DMS53 (cell line): ENCODE data around the gene RASAL2.

Experiments
- DNase-seq: peaks from one replicate; lab custom pipeline; 2025; lab: John Stamatoyannopoulos, UW

The RASAL2 gene

GRCh38 chr1:178093951-178094738 lies at the start of gene RASAL2:
Gene RASAL2 (plus strand): TSS chr1:178094104. CDS start chr1:178094493, 389 bp downstream.
- DNase-seq = peak; percentile 80

DNA sequence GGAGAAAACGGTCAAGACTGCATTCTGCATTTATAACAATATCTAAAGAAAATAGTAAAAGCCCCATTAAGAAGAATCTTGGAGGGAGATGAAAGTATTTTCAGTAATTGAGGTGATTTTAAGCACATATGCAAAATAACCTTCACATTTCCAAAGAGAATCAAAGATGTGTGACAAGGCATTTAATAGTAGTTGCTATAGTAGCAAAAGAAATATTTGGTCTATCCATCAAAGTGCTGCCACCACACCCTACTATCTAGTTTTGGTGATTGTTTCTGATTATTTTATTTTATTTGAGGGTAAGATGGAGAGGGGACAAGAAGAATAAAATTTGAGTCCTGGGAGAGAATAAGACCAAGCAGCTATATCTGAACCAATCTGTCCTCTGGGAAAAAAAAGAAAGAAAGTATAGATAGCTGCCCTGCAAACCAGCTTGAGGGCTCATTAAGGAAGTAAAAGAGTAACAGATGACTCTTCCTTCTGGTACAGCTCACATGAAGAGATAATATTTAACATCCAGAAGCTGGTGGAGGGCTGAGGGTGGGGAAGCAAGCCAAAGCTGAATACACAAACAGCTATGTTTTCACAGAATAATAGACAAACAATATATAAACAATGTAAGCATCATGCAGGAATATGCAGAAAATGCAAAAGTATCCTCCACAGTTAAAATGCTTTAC lies 47.2 kb upstream of the RASAL2 start:
- no peak for DNase-seq

DNA sequence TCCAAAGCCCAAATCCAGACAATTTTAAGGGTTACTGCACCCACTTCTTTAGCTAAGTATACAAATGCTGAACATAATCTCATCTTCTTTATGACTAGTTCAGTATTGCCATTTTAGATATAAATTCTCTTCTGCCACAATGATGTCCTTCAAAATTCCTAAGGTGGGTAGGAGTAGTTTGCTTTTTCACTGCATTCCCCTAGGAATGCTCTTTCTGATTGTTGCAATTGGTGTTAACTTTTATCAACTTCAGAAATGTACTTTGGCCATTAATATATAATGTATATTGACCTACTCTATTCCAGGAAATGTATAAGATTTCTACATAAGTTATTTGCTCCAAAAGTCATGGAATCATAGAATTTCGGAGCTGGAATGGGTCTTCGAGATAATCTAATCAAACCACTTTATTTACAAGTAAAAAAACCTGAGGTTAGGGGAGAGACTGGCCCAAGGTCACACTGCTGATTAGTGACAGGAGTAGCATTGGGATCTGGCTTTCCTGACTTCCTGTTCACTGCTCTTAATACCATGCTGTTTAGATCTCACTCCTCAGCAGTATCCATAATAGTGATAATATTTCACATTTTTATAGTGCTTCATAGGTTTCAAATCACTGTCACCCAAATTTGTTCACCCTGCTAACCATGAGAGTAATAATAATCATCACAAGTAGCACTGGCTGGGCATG lies 46.4 kb upstream of the RASAL2 start:
- no peak for DNase-seq

GRCh38 chr1:178048426-178048825 lies 45.5 kb upstream of the RASAL2 start:
- DNase-seq = no peak

DNA sequence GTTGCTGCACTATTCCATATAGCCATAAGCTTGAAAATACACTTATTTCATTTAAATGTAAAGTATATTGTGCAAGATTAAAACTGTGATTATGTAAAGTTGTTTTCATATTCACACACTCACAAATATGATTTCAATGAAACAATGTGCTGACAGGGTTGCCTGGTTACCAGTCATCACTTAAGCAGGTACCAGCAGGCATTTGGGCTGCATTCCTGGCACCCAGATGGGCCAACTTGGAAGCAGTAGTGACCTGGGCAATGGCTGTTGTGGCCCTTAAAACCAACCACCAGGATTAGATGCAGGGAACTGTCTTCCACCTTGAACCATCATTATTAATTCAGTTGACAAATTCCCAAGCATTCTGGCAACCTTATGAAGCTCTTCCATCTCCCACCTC lies 45.0 kb upstream of the RASAL2 start:
- DNase-seq = no peak

DNA sequence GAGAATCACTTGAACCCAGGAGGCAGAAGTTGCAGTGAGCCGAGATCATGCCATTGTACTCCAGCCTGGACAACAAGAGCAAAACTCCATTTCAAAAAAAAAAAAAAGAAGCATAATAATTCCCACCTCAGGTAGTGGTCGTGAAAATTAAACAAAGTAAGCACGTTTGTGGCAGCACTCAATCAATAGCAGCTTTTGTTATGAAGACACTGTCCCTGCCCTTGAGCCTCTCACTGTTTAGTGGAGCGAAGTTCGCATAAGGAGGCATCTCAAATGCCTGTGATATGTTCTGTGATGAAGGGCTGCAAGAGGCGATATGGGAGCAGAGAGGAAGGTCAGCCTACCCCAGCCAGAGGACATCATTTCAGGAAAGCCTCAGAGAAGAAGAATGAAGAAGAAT lies 43.8 kb upstream of the RASAL2 start:
- DNase-seq = no peak

GRCh38 chr1:178051071-178051470 lies 42.8 kb upstream of the RASAL2 start:
- DNase-seq = no peak

DNA sequence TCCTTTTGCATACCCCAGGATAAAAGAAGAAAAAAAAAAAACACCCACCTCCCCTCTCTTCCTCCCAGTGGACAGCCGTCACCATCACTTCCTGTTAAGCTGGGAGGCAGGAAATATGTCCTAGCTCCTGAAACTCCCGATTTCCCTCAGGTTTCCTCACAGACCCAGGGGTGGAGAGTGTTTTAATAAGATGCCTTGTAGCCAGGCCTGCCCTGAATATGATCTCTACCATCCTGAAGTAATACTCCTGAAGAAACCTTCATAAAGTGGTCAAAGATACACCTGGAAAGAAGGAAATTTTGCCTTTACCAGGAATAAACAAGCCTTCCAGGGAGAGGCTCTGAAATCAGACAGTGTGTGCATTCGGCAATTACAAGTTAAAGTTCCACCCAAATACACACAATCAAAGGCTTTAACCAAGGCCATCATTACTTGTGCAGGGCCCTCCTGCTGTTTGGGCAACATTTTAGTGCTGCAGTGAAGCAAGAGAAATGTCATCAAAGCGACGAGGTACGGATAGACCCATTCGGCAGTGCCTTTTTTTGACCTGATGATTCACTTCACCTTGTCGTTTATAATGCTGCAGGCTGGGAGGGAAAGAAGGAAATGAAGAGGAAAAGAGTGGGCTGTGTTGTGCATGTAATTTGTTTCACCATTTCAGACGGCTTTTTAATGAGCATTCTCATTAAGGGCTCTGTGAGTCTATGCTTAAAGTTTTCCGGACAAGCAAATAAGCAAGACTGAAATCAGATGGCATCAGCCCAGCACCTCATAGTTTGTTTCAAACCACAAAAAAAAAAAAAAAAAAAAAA lies 41.0 kb upstream of the RASAL2 start:
- peak; percentile 10 for DNase-seq

GRCh38 chr1:178055093-178055492 lies 38.8 kb upstream of the RASAL2 start:
- peak; percentile 66 for DNase-seq

GRCh38 chr1:178055779-178056471 lies 38.0 kb upstream of the RASAL2 start:
- DNase-seq = no peak

DNA sequence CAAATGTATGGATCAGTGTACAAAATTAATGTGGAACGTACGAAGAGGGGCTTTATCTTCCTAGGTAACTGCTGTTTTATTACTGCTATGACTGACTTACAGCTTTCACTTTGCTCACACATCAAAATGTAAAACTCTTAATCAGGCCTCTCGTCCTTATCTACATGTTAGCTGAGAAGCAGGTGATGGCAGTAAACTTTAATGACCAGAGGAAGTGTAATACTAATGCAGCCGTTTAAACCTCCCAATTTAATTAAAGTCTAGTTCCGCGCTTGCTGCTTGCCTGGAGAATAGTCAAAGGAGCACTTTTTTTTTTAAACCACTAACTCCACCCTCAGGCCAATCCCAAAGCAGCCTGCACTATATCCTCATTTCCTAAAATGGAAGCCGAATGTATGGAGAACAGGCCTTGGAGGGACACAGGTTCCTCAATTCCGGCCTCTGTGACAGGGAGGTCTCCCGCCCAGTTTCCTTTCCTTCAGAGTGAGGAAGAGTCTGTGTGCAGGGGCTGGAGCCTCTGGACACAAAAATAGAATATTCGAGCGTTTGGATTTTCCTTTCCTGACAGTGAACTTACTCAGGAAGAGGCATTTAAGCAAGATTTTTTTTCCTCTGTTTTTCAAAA lies 36.7 kb upstream of the RASAL2 start:
- DNase-seq = no peak

DNA sequence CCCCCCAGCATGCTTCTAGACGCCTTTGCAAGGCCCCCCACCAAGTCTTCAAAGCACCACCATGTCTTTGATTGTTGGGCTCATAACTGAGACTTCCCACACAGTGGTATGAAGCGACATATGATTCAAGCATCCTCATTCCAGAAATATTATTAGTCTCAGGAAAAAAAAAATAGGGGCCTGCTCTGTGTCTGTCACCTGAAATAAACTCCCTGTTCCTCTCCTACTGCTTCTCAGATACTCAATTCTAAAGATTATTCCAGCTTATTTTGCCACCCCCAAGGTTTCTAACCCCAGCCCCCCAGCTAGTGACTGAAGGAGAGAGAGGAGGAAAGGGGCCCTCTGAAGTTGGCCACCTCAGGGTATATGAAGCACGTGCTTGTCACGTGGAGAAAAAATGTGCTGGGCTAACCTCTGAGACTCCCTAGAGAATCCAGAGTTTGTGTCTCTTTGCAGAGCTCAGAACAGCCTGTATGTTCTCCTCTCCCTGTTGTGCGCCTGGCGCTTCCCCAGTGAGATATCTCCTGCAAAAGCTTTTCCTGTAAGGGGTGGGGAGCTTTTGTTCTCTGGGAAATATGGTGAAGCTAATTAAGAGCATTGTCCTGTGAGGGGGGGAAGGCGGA lies 35.9 kb upstream of the RASAL2 start:
- no peak for DNase-seq

DNA sequence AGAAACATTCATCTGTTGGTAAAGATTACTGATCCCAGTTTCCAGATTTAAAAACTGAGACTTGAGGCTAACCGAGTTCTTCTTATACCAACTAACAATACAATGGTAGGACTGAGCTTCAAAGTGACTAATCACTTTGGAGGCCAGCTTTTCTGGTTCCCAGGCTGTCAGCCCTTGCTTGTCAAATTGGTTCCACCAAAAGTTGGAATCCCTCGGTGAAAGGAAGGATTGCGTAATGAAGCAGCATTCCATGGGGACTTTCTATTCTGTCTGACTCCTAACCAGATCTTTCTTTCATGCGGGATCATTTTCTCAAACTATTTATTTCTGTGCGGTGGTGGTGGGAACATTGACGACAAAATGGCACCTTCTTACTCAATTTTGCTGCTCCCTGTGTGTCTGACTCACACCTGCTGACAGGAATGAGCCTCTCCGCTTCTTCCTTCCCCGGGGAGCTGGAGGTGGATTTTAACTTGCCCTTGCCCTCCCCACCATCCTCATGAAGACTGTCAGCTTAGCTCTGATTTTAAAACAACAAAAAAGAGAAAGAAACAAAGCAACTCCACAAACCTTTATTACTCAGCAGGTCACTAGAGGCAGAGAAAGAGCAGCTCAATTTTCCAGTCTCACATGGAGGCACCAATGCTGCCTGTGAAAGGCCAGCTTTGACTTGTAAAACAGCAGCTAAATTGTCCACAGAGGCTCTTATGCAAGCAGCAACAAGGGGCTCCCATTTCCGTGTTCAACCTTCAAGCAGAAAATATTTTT lies 32.9 kb upstream of the RASAL2 start:
- DNase-seq = no peak

DNA sequence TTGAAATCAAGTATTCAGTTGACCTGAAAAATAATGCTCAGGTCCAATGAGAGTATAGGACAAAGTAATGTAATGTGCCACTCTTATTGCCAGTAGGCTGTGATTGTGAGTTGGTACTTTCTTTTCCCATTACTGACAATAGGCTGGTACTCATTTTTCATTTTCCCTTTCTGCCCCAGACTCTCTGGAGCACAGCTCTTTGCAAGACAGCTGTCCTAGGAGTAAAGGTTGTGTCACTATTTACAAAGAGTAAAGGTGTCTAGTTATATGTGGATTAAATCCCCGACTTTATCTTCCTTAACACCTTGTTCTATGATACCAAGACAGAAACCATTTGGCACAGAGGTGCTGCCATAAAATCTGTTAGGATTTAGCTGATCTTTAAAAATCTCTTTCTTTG lies 32.3 kb upstream of the RASAL2 start:
- no peak for DNase-seq

GRCh38 chr1:178064191-178064821 lies 29.6 kb upstream of the RASAL2 start:
- no peak for DNase-seq

DNA sequence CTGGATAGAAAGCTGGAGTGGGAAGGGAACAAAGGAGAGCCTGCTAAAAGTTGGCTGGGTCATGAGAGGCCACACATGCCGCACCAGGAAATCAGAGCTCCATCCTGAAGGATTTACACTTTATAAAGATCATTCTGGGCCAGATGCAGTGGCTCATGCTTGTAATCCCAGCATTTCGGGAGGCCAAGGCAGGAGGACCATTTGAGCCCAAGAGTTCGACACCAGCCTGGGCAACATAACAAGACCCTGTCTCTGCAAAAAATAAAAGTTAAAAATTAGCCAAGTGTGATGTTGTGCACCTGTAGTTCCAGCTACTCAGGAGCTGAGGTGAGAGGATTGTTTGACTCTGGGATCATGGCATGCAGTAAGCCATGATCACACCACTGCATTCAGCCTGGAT lies 28.7 kb upstream of the RASAL2 start:
- no peak for DNase-seq

DNA sequence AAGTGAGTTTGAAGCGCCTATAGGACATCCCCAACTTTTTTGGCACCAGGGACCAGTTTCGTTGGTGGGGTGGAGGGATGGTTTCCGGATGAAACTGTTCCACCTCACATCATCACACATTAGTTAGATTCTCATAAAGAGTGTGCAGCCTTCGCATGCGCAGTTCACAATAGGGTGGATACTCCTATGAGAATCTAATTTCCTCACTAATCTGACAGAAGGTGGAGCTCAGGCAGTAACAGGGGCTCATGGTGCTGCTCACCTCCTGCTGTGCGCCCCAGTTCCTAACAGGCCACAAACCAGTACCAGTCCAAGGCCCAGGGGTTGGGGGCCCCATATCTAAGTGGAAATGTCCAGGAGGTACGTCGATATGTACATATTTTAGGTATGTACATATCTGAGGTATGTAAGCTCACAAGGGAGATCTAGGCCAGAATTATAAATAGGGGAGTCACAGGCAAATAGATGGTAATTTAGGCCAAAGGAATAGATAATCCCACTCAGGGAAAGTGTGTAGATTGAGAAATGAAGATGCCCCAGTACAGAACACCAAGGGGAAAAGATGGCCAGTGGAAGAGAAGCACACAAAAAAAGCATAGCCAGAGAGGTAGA lies 27.5 kb upstream of the RASAL2 start:
- DNase-seq = no peak

DNA sequence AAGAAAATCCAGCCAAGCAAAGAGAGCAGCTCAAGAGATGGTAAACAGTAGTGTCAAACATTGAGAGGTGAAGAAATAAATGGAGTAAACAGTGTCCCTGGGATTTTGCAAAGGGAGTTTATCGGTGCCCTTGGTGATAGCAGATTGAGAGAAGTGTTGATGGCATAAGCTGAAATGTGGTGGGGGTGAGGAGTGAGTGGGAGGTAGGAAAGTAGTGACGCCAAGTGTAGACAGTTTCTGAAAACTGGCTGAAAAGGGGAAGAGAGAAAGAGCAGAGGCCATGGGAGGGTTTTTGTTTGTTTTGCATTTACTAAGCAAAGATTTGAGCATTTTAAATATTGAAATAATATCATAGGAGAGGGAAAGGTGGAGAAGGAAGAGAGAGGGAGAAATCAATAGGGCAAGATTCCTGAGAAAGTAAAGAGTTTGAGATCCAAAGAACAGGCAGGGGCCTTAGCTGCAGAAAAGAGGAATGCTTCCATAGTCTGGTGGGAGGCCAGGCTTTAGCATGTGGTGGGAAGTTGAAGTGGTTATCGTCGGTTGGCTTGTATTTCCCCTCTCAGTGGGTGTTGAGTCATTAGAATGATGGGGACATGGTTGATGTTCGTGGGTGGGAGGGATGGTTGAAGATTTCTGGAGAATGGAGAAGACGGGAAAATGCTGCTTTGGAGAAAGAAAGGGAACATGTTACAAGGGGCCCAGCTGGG lies 26.8 kb upstream of the RASAL2 start:
- no peak for DNase-seq
